GM21619 (cell line): ENCODE data around the gene NRCAM.
"Not testable (repeated sequence)": the region's sequence is repeated elsewhere in the genome, so short reads cannot be mapped to it uniquely, and the experiment has no call there.

ENCODE experiments used
- ATAC-seq: cut with Tn5 transposase; IDR thresholded peaks from one replicate; pipeline ENCODE4 v1.9.1; 2021; ENCODE audit not compliant: unreplicated experiment

Gene NRCAM

GRCh38 chr7:108348913-108349312 lies 107.3 kb downstream of the NRCAM start:
- no peak for ATAC-seq

- ATAC-seq, result no peak
Observed at GRCh38 chr7:108347616-108348015, 108.6 kb downstream of the NRCAM start.

DNA sequence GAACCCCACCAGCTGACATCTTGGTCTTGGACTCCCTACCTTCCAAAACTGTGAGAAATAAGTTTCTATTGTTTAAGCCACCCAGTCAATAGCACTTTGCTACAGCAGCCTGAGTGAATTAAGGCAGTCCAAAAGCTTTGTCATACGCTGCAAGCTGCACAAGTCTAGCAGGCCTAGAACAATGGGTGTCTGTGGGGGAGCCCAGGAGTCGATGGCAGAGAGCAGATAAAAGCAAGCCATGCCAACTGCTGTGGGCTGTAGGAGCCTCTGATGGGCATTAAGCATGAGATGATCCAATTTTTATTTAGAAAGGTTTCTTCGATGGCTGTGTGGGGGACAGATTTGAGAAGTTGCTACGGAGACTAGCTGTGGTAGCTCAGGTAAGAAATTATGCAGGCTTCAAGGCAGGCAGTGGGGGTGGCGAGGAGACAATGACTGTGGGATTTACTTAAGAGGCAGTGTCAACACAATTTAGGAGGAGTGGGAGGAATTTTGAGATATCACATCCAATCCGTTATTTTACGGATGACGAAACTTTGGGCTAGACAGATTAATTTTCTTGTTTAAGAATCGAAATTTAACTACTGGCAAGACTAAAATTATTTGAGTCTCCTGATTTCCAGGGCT lies 110.4 kb downstream of the NRCAM start:
- ATAC-seq, result no peak

- ATAC-seq, result no peak
Observed at GRCh38 chr7:108340856-108341411, 115.3 kb downstream of the NRCAM start.

- ATAC-seq, result not testable (repeated sequence)
Observed at GRCh38 chr7:108340406-108340805, 115.8 kb downstream of the NRCAM start.

- ATAC-seq, result no peak
Observed at GRCh38 chr7:108335269-108335918, 120.8 kb downstream of the NRCAM start.

DNA sequence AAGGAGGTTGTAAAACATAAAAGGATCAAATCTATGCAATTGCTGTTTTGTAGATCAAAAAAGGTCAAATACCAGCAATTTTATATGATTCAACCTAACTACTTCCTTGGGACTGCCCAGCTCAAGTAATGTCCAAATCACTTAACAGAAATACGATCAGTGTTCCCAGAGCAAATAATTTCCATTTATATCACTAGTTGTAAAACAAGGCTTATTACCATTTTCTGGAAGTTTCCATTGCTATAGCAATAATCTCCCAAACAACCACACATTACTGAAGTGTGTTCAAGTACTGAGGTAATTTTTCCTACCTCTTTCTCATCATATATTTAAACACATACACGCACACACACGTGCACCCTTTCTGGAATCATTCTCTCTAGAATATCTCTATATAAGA lies 123.3 kb downstream of the NRCAM start:
- no peak for ATAC-seq

- ATAC-seq, result no peak
Observed at GRCh38 chr7:108331971-108332370, 124.3 kb downstream of the NRCAM start.

DNA sequence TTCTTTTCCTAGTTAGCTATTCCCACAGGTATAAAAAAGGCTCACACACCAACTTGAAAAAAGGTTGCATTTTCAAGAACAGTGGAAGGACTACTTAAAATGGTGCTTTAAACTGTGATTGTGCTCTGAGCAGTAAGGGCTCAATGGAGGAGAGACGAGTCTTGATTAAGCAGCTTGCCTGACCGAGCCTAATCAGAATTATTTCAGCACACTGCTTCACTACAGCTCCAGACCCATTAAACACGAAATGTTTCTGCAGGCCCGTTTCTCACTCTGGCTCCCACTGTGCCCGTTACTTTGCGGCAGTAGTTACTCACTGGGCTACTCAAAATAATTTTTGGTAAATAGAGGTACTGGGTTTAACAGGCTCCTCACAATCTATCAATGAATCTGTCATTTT lies 126.0 kb downstream of the NRCAM start:
- ATAC-seq, result no peak

DNA sequence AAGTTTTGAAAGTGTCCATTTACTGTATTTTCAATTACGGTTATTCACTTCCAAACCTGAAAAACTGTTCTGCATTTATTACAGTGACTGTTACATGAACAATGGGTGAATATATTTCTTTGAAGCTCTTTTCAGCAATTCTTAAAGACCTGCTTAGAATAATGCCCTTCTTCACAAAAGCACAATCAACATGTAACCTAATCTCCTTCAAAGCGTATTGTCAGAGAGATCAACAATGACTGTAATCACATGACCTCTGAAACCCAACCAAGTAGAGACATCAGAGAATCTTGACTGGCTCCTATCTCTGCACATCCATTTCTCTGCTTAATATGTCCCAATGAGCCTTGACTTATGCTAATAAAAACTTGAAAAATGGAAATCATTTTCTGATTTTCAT lies 126.7 kb downstream of the NRCAM start:
- no peak for ATAC-seq

DNA sequence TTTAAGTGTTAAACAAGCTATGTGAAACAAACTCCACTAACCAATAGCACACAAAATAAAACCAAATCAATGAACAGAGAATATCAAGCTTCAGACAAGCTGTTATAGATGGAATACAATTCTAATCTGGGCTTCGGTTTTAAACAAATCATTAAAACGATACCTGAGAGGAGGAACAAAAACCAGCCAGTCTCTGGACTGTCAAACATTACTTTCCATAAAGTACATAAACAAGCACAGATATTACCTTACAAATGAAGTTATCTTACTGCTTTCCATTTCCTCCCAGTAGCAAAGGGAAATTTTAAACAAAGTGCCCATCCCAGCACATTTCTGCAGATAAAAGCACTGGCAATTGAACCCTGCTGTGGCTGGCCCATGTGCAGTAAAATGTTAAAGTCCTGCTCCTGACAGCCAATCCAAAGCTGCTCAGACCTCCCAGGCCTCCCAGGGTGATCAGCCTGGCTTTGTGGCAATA lies 128.0 kb downstream of the NRCAM start:
- ATAC-seq, result peak; percentile 80

DNA sequence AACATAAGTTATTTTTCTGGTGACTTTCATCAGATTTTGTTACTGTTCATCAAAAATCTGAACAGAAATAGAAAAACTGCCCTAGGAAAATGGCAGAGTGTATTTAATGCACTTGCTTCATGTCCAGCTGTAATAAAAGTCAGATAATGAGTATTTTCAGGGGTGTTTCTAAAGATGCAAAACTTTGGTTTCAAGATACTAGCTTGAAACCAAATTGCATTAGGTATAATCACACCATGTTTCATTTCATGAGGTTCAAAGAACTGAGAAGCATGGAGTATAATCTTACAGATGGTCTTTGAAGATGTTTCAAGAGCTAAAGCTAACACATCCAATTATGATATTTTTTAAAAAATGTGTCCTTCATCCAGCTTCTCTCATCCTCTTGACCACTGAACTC lies 128.9 kb downstream of the NRCAM start:
- ATAC-seq, result no peak

DNA sequence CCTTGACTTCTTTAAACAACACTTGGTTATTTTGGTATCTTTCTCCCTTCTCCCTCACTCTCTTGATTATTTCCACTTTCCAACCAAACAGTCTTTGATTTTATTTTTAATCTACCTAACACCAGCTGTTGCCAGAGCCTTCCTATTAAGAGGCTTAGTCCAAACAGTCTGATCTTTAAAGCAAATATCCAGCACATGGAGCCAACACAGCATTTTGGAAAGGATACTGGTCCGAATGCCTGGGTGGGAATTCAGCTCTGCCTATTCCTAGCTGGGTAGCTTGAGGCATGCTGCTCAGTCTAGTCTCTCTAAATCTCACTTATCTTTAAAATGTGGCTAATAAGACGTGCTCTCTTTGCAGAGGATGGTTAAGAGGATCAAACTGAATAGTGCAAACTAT lies 129.3 kb downstream of the NRCAM start:
- no peak for ATAC-seq

DNA sequence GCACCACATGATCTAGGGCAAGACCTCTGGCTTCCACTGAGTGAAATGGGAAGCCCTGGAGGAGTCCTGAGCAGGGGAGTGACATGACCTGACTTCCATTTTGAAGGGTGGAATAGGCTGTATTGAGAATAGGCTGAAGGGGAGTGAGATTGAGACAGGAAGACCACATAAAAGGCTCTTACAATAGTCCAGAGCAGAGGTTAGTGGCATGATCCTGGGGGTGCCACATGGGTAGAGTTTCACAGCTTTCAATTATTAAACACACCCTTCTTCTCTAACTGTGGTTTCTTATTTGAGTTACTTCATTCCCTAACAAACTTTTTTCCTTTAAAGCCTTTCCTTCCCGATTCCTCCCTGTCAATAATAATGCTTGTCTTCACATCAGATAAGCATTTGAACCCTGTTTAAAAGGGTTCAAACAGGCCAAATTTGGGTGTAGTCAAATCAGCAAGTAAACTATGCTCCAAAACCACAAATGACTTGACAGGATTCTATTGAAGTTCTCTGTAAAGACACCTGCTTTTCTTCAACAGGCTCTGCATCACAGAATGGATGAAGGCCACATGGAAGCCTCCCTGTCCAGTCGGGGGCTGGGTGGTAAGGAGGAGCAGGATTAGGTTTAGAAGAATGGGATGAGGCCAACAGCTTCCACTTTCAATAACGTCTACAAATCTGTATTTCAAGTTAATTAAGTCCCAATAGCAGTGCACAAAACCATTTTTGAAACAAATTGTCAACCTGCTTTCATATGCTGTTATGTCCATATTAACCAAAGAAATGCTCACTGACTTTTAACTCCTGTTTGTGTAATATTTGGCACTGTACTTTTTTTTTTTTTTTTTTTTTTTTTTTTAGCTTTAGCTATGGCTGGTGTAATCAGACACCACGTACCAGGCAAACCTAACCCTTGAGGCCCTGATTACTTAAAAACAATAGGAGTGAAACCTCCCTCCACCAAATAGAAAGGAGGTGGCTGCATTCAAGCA lies 131.9 kb downstream of the NRCAM start:
- no peak for ATAC-seq

- no peak for ATAC-seq
Observed at GRCh38 chr7:108322925-108323832, 133.1 kb downstream of the NRCAM start.

DNA sequence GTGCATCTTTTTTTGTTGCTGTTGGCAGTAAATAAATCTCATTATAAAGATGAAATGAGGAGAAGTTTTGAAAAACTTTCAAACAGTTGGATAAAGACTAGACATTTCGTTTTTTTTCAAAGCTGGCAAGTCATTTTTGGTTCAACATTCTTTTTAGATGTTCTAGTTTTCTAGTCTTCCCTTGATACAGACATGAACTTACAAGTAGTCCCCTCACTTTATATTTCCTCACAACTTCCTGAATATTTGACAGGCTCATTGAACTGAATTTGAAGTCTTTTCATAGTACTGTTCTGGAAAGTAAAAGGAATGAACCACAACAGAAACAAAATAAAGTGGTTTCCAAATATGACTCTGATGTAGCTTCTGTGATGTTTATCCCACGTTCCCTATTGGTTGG lies 134.2 kb downstream of the NRCAM start:
- ATAC-seq, result no peak

DNA sequence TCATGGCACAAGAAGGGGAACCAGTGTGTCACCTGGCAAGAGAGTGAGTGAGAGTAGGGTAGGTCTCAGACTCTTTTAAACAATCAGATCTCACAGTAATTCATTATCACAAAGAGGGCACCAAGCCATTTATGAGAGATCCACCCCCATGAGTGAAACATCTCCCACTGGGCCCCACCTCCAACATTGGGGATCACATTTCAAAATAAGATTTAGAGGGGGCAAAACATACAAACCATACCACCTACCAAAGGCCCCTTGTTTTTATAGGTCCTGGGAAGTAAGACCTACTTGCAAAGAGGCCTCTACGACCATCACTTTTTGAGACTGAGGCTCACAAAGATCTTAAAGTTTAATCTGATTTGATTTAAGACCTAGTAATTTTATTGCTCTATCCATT lies 134.9 kb downstream of the NRCAM start:
- ATAC-seq, result no peak

DNA sequence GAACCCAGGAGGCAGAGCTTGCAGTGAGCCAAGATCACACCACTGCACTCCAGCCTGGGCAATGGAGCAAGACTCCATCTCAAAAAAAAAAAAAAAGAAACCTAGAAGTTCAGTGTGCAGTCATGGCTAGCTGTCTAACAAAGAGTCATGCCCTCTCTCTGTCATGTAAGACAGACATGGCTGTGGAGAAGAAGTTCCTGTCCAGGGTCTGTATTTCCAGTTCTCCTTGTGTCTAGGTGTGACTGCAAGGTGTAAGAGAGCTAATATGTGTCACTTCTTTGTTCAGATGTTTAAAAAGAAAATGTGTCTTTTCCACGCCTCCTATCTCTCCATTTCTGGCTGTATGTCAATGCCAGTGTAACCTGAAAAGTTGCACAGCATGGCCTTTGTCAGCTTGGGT lies 139.5 kb downstream of the NRCAM start:
- no peak for ATAC-seq

DNA sequence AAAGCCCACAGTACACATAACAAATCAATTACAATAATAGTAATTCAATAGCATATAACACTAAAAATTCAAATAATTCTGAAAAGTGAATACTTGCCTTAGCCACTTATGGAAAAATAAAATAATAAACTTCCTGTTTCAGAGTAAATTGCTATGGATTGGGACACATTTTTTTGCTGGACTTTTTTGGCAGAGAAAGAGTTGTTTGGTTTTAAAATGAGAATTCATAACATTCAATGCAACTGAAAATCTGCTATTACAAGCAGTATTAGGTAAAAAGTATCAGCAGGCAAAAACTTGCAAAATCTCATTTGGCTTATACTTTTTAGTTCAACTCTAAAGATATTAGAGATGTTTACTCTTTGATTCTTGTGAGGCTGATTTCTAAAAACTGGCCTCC lies 141.7 kb downstream of the NRCAM start:
- no peak for ATAC-seq

GRCh38 chr7:108314049-108314448 lies 142.2 kb downstream of the NRCAM start:
- no peak for ATAC-seq
